GM12878 (cell line): ENCODE results near the gene MED22. TPM values are rescaled to one million over a fixed set of nuclear protein-coding genes. Genes with fewer than 3 reads are reported as not detected.

ENCODE experiments used
- ATAC-seq: fragments of 200-7000 bp; cut with Tn5 transposase; 3 replicates; pipeline ENCODE4 v1.9.1; 2020; ENCODE audit warnings: mild to moderate bottlenecking, moderate library complexity
- BruUV-seq: library from RNA; stranded (reverse); fragments of 400-500 nt; replicated peaks from 2 replicates; lab custom pipeline; 2021; lab: Mats Ljungman, UMichigan
- CTCF ChIA-PET: fragments of 300-600 bp; sonication (Branson Sonifier 250); formaldehyde crosslinking; extraction: SDS; loops from one replicate; lab custom pipeline; 2021; ENCODE audit warnings: inconsistent platforms; lab: Yijun Ruan, JAX
- POLR2A ChIA-PET: fragments of 350-600 bp; formaldehyde crosslinking; extraction: SDS; loops from one replicate; lab custom pipeline; 2021; ENCODE audit warnings: inconsistent platforms; lab: Charles Lee
- RAD21 ChIA-PET: fragments of 300-600 bp; sonication (Branson Sonifier 250); formaldehyde crosslinking; loops from one replicate; lab custom pipeline; 2023; ENCODE audit warnings: antibody characterized with exemption; ENCODE audit not compliant: unreplicated experiment; lab: Charles Lee
- SMC1A ChIA-PET: fragments of 300-600 bp; sonication (Branson Sonifier 250); formaldehyde crosslinking; loops from one replicate; lab custom pipeline; 2023; ENCODE audit not compliant: unreplicated experiment, uncharacterized antibody; lab: Charles Lee
- DNase-seq: peaks from one replicate; pipeline ENCODE4 v3.0.0-alpha.2; 2011; ENCODE audit warnings: low read depth, low spot score
- FAIRE-seq: peaks from 3 replicates; lab custom pipeline; 2011; peaks lifted over from hg19 to GRCh38; lab: Jason Lieb, UNC
- H2AFZ ChIP-seq: 2 replicates; pipeline ENCODE4 v1.6.0; 2011; ENCODE audit warnings: low read depth, low read length, control low read depth; ENCODE audit not compliant: control insufficient read depth
- H3K27ac ChIP-seq: 2 replicates; pipeline ENCODE4 v1.5.1; 2011; ENCODE audit warnings: control low read depth; ENCODE audit not compliant: control insufficient read depth, insufficient read depth
- H3K27me3 ChIP-seq, 2 experiments: replicated peaks in 1 of 2; 2 replicates each; pipeline versions ENCODE4 v1.6.0 to v1.6.1; 2011; ENCODE audit warnings: low read length in 1 of 2; ENCODE audit not compliant: control insufficient read depth in 2 of 2, insufficient read depth in 2 of 2
- H3K36me3 ChIP-seq, 2 experiments: 2 replicates each; pipeline ENCODE4 v1.5.1; 2011; ENCODE audit warnings: low read length in 1 of 2; ENCODE audit not compliant: control insufficient read depth in 2 of 2, insufficient read depth in 2 of 2
- H3K4me1 ChIP-seq: 2 replicates; pipeline ENCODE4 v1.6.1; 2011; ENCODE audit warnings: mild to moderate bottlenecking, low read length, moderate library complexity, mixed read lengths; ENCODE audit not compliant: control insufficient read depth, insufficient read depth
- H3K4me2 ChIP-seq: 2 replicates; pipeline ENCODE4 v1.6.0; 2011; ENCODE audit warnings: control low read depth; ENCODE audit not compliant: control insufficient read depth, insufficient read depth
- H3K4me3 ChIP-seq: fragments of 200-600 bp; sonication (generic); 2 replicates; pipeline ENCODE4 v1.5.1; 2016
- H3K79me2 ChIP-seq: 2 replicates; pipeline ENCODE4 v1.6.0; 2011; ENCODE audit warnings: low read length; ENCODE audit not compliant: control insufficient read depth, insufficient read depth
- H3K9ac ChIP-seq: 2 replicates; pipeline ENCODE4 v1.8.0; 2011; ENCODE audit warnings: low read length, control low read depth, mixed read lengths; ENCODE audit not compliant: control insufficient read depth, insufficient read depth
- H3K9me3 ChIP-seq: replicated peaks from 3 replicates; pipeline ENCODE4 v1.5.1; 2011; ENCODE audit warnings: mild to moderate bottlenecking, low read length; ENCODE audit not compliant: control insufficient read depth, insufficient read depth
- H4K20me1 ChIP-seq: 2 replicates; pipeline ENCODE4 v1.6.0; 2011; ENCODE audit not compliant: control insufficient read depth, insufficient read depth
- BCLAF1 ChIP-seq: fragments of 450-650 bp; IDR thresholded peaks from 2 replicates; pipeline ENCODE4 v1.6.1; 2017; ENCODE audit warnings: antibody characterized with exemption, mild to moderate bottlenecking, moderate library complexity
- CUX1 ChIP-seq: IDR thresholded peaks from 2 replicates; pipeline ENCODE4 v1.6.1; 2012; ENCODE audit warnings: improper control_type of control experiment, low read depth, low read length; ENCODE audit not compliant: insufficient replicate concordance
- HCFC1 ChIP-seq: fragments of 150-350 bp; IDR thresholded peaks from 2 replicates; pipeline ENCODE4 v1.6.1; 2014; ENCODE audit warnings: low read length
- MEF2A ChIP-seq: IDR thresholded peaks from 2 replicates; pipeline ENCODE4 v1.6.1; 2011; ENCODE audit warnings: low read depth, mild to moderate bottlenecking, low read length, moderate library complexity; ENCODE audit not compliant: insufficient read depth
- REST ChIP-seq: IDR thresholded peaks from 2 replicates; pipeline ENCODE4 v1.6.1; 2012; ENCODE audit warnings: mild to moderate bottlenecking, low read depth, low read length
- USF2 ChIP-seq: IDR thresholded peaks from 2 replicates; pipeline ENCODE4 v1.6.1; 2011; ENCODE audit warnings: low read depth, low read length, improper control_type of control experiment, borderline replicate concordance
- WGBS: methylation state at CpG from one replicate; pipeline ENCODE4 v1.1.6; 2016; ENCODE audit warnings: low lambda C conversion rate; ENCODE audit not compliant: insufficient replicate concordance, insufficient coverage; ENCODE audit errors: missing lambda C conversion rate; 5-methylcytosine and 5-hydroxymethylcytosine counted together
- in situ Hi-C: fragments of 300-500 bp; cut with MboI; formaldehyde crosslinking; loops from 9 replicates; pipeline ENCODE4 v1.14.3; 2018; ENCODE audit warnings: mixed read lengths
- intact Hi-C: fragments of 100-400 bp; cut with micrococcal nuclease; formaldehyde crosslinking; loops from one replicate; pipeline ENCODE4 v1.14.2; 2022; ENCODE audit not compliant: unreplicated experiment
- polyA plus RNA-seq, 11 experiments: library from polyadenylated mRNA; depleted of rRNA in 4 of 11; unstranded in 6 of 11; stranded (reverse) in 5 of 11; fragments of >200 nt; fragmentation: Nextera tagmentation in 4 of 11; fragmentation: Illumina TruSeq in 1 of 11; extraction: Ambion mirVana in 4 of 11; extraction: Trizol in 1 of 11; gene quantifications; 1 replicate in 1 of 11; 2 replicates in 10 of 11; pipeline versions ENCODE4 v1.2.1 to v1.2.3, GENCODE V29; 2011 to 2016; ENCODE audit warnings: inconsistent platforms in 2 of 11, missing spikeins in 2 of 11, low read depth in 1 of 11
- total RNA-seq, 4 experiments: library from RNA; depleted of rRNA in 3 of 4; stranded (reverse); fragments of >200 nt in 3 of 4; fragmentation: Illumina TruSeq in 1 of 4; extraction: Trizol in 1 of 4; gene quantifications; 2 replicates each; pipeline versions ENCODE4 v1.2.1 to v1.2.3, GENCODE V29; 2013 to 2021

Gene MED22
- total and polyA plus RNA-seq, 10 of the 15 experiments (the other 5 are each of a cell fraction or from before 2014, with no cell fraction given): 1.4 to 42.1 (median 24.6) TPM

GRCh38 chr9:133307301-133307700, 40.6 kb downstream of the MED22 start (continued):
- no peak for TF ChIP-seq BCLAF1
- TF ChIP-seq, all 136 proteins: peak for 0

GRCh38 chr9:133306242-133307204, 41.4 kb downstream of the MED22 start:
- no peak overlapping the region for H3K27ac ChIP-seq
- no peaks in the 10 kb centered on the region for H3K79me2 ChIP-seq
- in situ Hi-C loops (no loop called here), intact Hi-C loops (no loop called here)
- H3K9me3 ChIP-seq: no peaks in the 10 kb centered on the region; the same call in 2 of the 3 replicates
- no peak for DNase-seq
- H3K4me2 ChIP-seq: no peak overlapping the region
- H3K4me1 ChIP-seq: no peaks in the 10 kb centered on the region
- 52% methylated on average over 31 of the region's 31 CpGs for WGBS
- no peak overlapping the region for H3K4me3 ChIP-seq
- no peak overlapping the region for H3K9ac ChIP-seq
- POLR2A ChIA-PET: no interaction called here
- RAD21 ChIA-PET: no interaction called here
- CTCF ChIA-PET: interaction anchor here (1.3 kb wide), 1 partner anchor 119 kb away, joined by 3 read pairs; no protein-coding TSS in a partner anchor
- H3K36me3 ChIP-seq: no peaks in the 10 kb centered on the region
- no peak for ATAC-seq
- no peaks in the 10 kb centered on the region for H3K27me3 ChIP-seq
- no peak for FAIRE-seq
- H2AFZ ChIP-seq: no peak overlapping the region
- no peaks in the 10 kb centered on the region for H4K20me1 ChIP-seq
- SMC1A ChIA-PET: no interaction called here
- no TSS peak for BruUV-seq
- TF ChIP-seq MEF2A (no peak), CUX1 (no peak), USF2 (no peak), HCFC1 (no peak), REST (no peak)
